ENCODE results near the gene GPR176.

The GPR176 gene

DNA sequence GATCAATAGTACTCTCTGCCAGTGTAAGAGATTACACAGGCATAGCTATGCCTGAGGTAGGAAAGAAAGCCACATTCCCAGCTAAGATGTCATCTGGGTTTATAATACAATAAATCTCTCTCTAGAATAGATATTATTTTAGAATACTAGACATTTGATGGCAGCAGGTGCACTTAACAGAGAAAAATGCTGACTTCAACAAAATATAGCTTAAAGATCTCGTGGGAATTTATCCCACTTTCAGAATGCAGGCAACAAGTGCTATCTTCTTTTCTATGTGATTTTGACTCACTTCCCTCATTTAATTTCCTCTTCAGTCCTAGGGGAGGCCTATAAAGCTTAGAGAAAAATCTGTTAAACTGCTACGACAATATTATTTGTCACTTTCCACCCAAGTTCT, 76.5 kb downstream of the GPR176 start:
- Histone ChIP-seq H3K79me2 (ENCODE audit: control insufficient read depth, insufficient read depth, low read length, unreplicated experiment) (peaks cover 48% of the 10 kb centered on the region), H3K27ac (ENCODE audit: low read depth, low read length) (no peak overlapping the region), H3K36me3 (ENCODE audit: insufficient read depth, low read length) (no peaks in the 10 kb centered on the region; the same call in 1 of the 2 replicates), H3K27me3 (ENCODE audit: insufficient read depth, low read length) (no peaks in the 10 kb centered on the region), H3K4me3 (ENCODE audit: low read depth, low read length) (no peak overlapping the region), H3K4me1 (ENCODE audit: control insufficient read depth, insufficient read depth, low read length, unreplicated experiment) (no peaks in the 10 kb centered on the region), H2AFZ (ENCODE audit: low read length, unreplicated experiment) (no peak overlapping the region)

DNA sequence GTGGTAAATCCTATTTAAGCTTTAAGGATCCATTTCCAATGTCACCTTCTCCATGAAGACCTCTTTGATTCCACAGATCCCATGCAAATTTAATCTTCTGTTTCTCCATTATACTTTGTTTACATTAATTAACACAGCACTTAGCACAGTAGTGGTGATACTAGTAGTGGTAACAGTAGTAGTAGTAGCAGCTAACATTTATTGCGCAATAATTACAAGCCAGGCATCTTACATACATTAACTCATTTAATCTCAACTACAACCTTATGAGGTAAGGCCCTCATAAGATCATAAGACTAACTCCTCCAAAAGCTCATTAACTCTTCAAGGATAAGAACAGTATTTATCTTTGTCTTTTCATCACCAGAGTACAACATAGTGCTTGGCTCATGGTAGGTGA, 82.6 kb downstream of the GPR176 start:
- no peak overlapping the region for H2AFZ ChIP-seq (ENCODE audit: low read length, unreplicated experiment)
- H3K27ac ChIP-seq (ENCODE audit: low read depth, low read length): no peak overlapping the region
- H3K79me2 ChIP-seq (ENCODE audit: control insufficient read depth, insufficient read depth, low read length, unreplicated experiment): peaks cover 31% of the 10 kb centered on the region
- H3K4me3 ChIP-seq (ENCODE audit: low read depth, low read length): no peak overlapping the region
- H3K27me3 ChIP-seq (ENCODE audit: insufficient read depth, low read length): no peaks in the 10 kb centered on the region
- no peaks in the 10 kb centered on the region for H3K36me3 ChIP-seq (ENCODE audit: insufficient read depth, low read length)
- peaks cover 30% of the 10 kb centered on the region for H3K4me1 ChIP-seq (ENCODE audit: control insufficient read depth, insufficient read depth, low read length, unreplicated experiment)

DNA sequence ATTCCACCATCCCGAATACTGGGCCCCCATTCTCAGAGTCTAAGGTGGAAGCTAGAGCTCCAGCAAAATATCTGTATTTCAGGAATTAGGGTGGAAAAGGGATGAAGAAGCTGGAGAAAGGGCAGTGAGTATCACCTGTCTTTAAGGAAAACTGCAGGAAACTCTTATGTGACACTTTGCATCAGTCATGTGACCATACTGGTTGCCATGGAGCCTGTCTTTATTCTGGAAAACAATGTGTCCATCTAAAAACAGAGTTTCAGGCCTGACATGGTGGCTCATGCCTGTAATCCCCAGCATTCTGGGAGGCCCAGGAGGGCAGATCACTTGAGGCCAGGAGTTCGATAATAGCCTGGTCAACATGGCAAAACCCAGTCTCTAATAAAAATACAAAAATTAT, 84.5 kb downstream of the GPR176 start:
- H3K4me3 ChIP-seq (ENCODE audit: low read depth, low read length): no peak overlapping the region
- peaks cover 46% of the 10 kb centered on the region for H3K79me2 ChIP-seq (ENCODE audit: control insufficient read depth, insufficient read depth, low read length, unreplicated experiment)
- no peak overlapping the region for H3K27ac ChIP-seq (ENCODE audit: low read depth, low read length)
- H3K36me3 ChIP-seq (ENCODE audit: insufficient read depth, low read length): no peaks in the 10 kb centered on the region
- no peak overlapping the region for H2AFZ ChIP-seq (ENCODE audit: low read length, unreplicated experiment)
- no peaks in the 10 kb centered on the region for H3K27me3 ChIP-seq (ENCODE audit: insufficient read depth, low read length)
- H3K4me1 ChIP-seq (ENCODE audit: control insufficient read depth, insufficient read depth, low read length, unreplicated experiment): peaks cover 31% of the 10 kb centered on the region

DNA sequence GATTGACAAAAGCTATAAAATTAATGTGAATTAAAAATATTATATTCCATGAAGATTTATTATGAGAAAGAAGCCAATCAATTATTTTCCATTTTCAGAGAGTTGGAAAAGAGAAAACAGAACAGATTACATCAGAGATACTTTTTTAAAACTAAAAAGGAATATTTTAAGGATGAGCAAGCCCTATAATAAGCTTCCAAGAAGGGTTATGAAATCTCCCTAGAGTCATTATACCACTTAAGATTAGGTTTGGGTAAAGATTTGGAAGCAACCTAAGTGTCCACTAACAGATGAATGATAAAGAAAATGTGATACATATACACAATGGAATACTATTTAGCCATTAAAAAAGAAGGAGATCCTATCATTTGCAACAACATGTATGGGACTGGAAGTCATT, 85.8 kb downstream of the GPR176 start:
- Histone ChIP-seq H3K27ac (ENCODE audit: low read depth, low read length) (peak overlapping the region; percentile 87), H3K4me1 (ENCODE audit: control insufficient read depth, insufficient read depth, low read length, unreplicated experiment) (peaks cover 43% of the 10 kb centered on the region), H3K4me3 (ENCODE audit: low read depth, low read length) (peak overlapping the region; percentile 64), H3K36me3 (ENCODE audit: insufficient read depth, low read length) (no peaks in the 10 kb centered on the region), H3K79me2 (ENCODE audit: control insufficient read depth, insufficient read depth, low read length, unreplicated experiment) (peaks cover 52% of the 10 kb centered on the region), H2AFZ (ENCODE audit: low read length, unreplicated experiment) (no peak overlapping the region), H3K27me3 (ENCODE audit: insufficient read depth, low read length) (no peaks in the 10 kb centered on the region)

DNA sequence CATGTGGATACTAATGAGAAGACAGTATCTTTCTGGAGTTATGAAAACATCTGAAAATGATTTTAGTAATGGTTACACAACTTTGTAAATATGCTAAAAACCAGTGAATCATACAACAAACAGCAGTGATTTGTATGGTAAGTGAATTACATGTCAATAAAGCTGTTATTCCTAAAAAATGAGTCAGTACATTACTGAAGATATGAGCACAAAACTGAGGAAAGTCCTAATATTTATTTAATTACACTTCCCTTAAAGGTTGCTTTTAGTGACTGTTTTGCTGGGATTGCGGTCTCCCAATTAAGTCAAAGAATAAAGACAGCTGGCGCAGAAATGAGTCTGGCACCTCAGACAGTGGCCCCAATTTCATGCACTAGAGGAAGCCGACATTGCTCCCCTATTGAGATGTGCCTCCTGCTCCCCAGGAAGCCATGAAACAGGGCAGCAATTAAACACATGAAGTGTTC, 86.5 kb downstream of the GPR176 start:
- Histone ChIP-seq H3K36me3 (ENCODE audit: insufficient read depth, low read length) (no peaks in the 10 kb centered on the region), H3K4me1 (ENCODE audit: control insufficient read depth, insufficient read depth, low read length, unreplicated experiment) (peaks cover 50% of the 10 kb centered on the region), H2AFZ (ENCODE audit: low read length, unreplicated experiment) (no peak overlapping the region), H3K4me3 (ENCODE audit: low read depth, low read length) (peak overlapping the region; percentile 64), H3K27me3 (ENCODE audit: insufficient read depth, low read length) (no peaks in the 10 kb centered on the region), H3K27ac (ENCODE audit: low read depth, low read length) (peak overlapping the region; percentile 87), H3K79me2 (ENCODE audit: control insufficient read depth, insufficient read depth, low read length, unreplicated experiment) (peaks cover 59% of the 10 kb centered on the region)

DNA sequence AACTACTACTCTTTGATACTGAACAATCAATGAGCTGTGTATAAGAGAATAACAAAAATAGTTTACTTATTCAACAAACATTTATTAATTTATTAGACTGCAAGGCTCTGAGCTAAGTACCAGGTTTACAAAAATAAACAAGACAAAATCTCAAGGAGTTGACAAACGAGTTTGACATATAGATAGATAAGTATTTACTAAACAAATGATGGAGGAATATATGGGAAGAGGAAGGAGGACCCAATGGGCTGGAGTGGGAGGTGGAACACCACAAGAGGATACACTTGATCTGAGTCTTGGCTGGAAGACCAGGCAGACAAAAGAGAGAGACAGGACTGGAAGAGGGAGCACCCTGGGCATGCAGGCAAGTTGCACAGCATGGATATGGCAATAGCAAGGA, 89.9 kb downstream of the GPR176 start:
- no peaks in the 10 kb centered on the region for H3K27me3 ChIP-seq (ENCODE audit: insufficient read depth, low read length)
- no peak overlapping the region for H3K4me3 ChIP-seq (ENCODE audit: low read depth, low read length)
- H3K27ac ChIP-seq (ENCODE audit: low read depth, low read length): no peak overlapping the region
- H3K4me1 ChIP-seq (ENCODE audit: control insufficient read depth, insufficient read depth, low read length, unreplicated experiment): peaks cover 48% of the 10 kb centered on the region
- no peaks in the 10 kb centered on the region for H3K36me3 ChIP-seq (ENCODE audit: insufficient read depth, low read length)
- H2AFZ ChIP-seq (ENCODE audit: low read length, unreplicated experiment): no peak overlapping the region
- H3K79me2 ChIP-seq (ENCODE audit: control insufficient read depth, insufficient read depth, low read length, unreplicated experiment): peaks cover 74% of the 10 kb centered on the region

DNA sequence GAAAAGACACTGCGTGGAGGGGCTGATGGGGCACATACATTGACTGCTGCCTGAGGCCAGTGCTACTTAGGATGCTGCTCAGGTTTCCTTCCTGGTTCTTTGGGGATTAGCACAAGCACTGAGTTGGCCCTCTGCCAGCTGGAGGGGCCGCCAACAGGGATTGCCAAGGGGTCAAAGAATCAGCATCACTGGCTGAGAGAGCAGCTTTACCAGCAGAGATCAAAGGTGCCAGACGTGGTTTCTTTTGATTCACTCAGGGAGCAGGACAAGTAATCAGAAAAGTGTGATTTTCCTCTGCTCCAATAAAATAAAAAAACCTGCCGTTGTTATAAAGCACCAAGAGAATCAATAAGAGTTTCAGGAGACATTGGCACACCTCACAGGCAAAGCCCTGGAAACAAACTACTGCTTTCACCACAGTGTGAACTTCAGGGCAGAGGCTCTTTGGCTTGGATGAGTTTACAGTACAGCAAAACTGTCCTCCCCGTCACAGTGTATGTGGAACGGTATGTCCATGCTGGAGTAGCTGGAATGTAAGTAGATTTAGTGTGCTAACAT, 91.6 kb downstream of the GPR176 start:
- H3K27me3 ChIP-seq (ENCODE audit: insufficient read depth, low read length): no peaks in the 10 kb centered on the region
- H2AFZ ChIP-seq (ENCODE audit: low read length, unreplicated experiment): no peak overlapping the region
- H3K27ac ChIP-seq (ENCODE audit: low read depth, low read length): peak overlapping the region; percentile 68
- H3K36me3 ChIP-seq (ENCODE audit: insufficient read depth, low read length): peaks cover 11% of the 10 kb centered on the region
- peaks cover 38% of the 10 kb centered on the region for H3K4me1 ChIP-seq (ENCODE audit: control insufficient read depth, insufficient read depth, low read length, unreplicated experiment)
- H3K4me3 ChIP-seq (ENCODE audit: low read depth, low read length): no peak overlapping the region
- peaks cover 71% of the 10 kb centered on the region for H3K79me2 ChIP-seq (ENCODE audit: control insufficient read depth, insufficient read depth, low read length, unreplicated experiment)

DNA sequence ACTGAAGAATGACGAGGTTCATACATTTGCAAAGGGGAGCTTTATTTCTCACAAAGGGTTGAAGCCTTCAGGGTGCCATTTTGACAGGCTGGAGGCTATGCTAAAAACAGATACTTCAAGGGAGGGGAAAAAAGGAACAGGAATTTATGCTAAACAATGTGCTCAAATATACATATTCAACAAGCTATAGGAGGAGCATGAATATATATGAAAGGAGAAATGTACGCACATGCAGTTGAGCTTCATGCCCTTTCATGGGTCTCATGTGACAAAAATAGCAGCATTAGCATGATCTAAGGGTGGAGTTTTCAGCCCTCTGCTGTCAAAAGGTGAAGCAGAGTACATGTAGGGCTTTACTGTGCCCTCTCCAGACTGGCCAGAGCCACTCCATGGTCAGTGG, 93.1 kb downstream of the GPR176 start:
- peaks cover 11% of the 10 kb centered on the region for H3K36me3 ChIP-seq (ENCODE audit: insufficient read depth, low read length)
- peaks cover 29% of the 10 kb centered on the region for H3K4me1 ChIP-seq (ENCODE audit: control insufficient read depth, insufficient read depth, low read length, unreplicated experiment)
- H2AFZ ChIP-seq (ENCODE audit: low read length, unreplicated experiment): no peak overlapping the region
- H3K79me2 ChIP-seq (ENCODE audit: control insufficient read depth, insufficient read depth, low read length, unreplicated experiment): peaks cover 69% of the 10 kb centered on the region
- H3K27me3 ChIP-seq (ENCODE audit: insufficient read depth, low read length): no peaks in the 10 kb centered on the region
- H3K27ac ChIP-seq (ENCODE audit: low read depth, low read length): no peak overlapping the region
- no peak overlapping the region for H3K4me3 ChIP-seq (ENCODE audit: low read depth, low read length)

DNA sequence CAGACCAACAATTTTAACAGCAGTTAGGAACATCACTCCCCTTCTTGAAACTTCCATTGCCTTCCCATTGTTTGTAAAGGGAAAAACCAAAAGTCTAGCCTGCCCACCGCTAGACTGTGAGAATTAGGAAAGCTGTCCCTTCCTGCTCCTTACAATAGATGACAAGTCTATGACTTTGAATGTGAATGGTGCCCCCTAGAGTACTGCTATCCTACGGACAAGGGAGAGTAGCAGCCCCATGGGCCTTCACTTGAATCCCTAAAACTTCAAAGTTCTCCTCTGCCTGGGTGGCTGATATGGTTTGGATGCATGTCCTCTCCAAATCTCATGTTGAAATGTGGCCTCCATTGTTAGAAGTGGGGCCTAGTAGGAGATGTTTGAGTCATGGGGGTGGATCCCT, 96.4 kb downstream of the GPR176 start:
- no peak overlapping the region for H3K4me3 ChIP-seq (ENCODE audit: low read depth, low read length)
- peaks cover 23% of the 10 kb centered on the region for H3K4me1 ChIP-seq (ENCODE audit: control insufficient read depth, insufficient read depth, low read length, unreplicated experiment)
- H3K79me2 ChIP-seq (ENCODE audit: control insufficient read depth, insufficient read depth, low read length, unreplicated experiment): peaks cover 68% of the 10 kb centered on the region

DNA sequence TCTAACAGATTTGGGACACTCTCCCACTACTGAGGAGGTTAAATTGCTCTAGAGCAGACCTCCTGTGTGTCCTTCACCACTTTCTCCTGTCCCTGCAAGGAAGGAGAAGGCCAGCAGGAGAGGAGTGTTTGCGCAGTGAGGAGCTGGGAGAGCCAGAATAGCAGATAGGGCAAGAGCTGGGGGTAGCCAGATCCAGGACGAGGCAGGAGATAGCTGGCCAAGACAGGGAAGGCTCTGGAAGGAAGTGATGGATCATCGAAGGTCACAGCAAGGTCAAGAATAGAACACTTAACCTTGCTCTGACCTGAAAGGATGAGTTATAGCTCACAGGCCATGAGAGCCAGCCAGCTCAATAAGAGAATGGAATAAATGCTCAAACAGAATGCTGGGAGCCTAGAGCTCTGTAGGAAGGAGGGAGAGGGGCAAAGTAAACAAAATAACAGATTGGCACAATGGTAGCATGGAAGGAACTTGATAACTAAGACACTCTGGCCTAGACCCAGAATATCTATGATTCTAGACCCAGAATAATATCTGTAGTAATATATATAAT, 99.9 kb downstream of the GPR176 start:
- Histone ChIP-seq H3K27me3 (ENCODE audit: insufficient read depth, low read length) (no peaks in the 10 kb centered on the region), H3K79me2 (ENCODE audit: control insufficient read depth, insufficient read depth, low read length, unreplicated experiment) (peaks cover 61% of the 10 kb centered on the region), H3K27ac (ENCODE audit: low read depth, low read length) (no peak overlapping the region), H3K4me3 (ENCODE audit: low read depth, low read length) (no peak overlapping the region), H3K36me3 (ENCODE audit: insufficient read depth, low read length) (peaks cover 15% of the 10 kb centered on the region), H3K4me1 (ENCODE audit: control insufficient read depth, insufficient read depth, low read length, unreplicated experiment) (peaks cover 21% of the 10 kb centered on the region), H2AFZ (ENCODE audit: low read length, unreplicated experiment) (no peak overlapping the region)

More for the DNA sequence above, 96.4 kb downstream of the GPR176 start:
- H3K27ac ChIP-seq (ENCODE audit: low read depth, low read length): no peak overlapping the region
- H3K36me3 ChIP-seq (ENCODE audit: insufficient read depth, low read length): peaks cover 11% of the 10 kb centered on the region
- H2AFZ ChIP-seq (ENCODE audit: low read length, unreplicated experiment): no peak overlapping the region
- no peaks in the 10 kb centered on the region for H3K27me3 ChIP-seq (ENCODE audit: insufficient read depth, low read length)

DNA sequence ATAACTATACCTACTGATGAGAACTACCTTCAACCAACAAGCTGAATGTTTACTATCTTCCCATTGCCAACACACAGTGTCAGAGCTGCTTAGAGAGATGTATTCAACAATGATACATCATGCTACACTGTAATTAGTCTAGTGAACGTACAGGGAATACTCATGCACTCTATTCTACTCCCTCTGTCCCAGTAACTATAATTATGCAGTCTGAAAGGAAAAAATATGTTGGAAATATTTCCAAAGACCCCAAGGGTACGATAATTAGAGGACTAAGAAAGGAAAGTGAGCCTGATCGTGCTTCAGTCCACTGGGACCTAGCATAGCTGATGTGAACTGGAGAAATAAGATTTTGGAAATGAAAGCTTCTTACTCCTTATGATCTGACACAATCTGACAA, 100.5 kb downstream of the GPR176 start:
- Histone ChIP-seq H3K79me2 (ENCODE audit: control insufficient read depth, insufficient read depth, low read length, unreplicated experiment) (peaks cover 61% of the 10 kb centered on the region), H3K36me3 (ENCODE audit: insufficient read depth, low read length) (peaks cover 11% of the 10 kb centered on the region), H3K27me3 (ENCODE audit: insufficient read depth, low read length) (no peaks in the 10 kb centered on the region), H3K27ac (ENCODE audit: low read depth, low read length) (no peak overlapping the region), H3K4me1 (ENCODE audit: control insufficient read depth, insufficient read depth, low read length, unreplicated experiment) (peaks cover 21% of the 10 kb centered on the region), H2AFZ (ENCODE audit: low read length, unreplicated experiment) (no peak overlapping the region), H3K4me3 (ENCODE audit: low read depth, low read length) (no peak overlapping the region)

Measured in ACC112 (cell line).